Fibroblast of peridontal ligament (primary cell): ENCODE results near the gene MRPS2.
"Not testable (repeated sequence)": the region's sequence is repeated elsewhere in the genome, so short reads cannot be mapped to it uniquely, and the experiment has no call there.

Experiments
- DNase-seq: peaks from one replicate; pipeline ENCODE4 v3.0.0-alpha.2; 2010; ENCODE audit errors: extremely low read depth

MRPS2 gene

DNA sequence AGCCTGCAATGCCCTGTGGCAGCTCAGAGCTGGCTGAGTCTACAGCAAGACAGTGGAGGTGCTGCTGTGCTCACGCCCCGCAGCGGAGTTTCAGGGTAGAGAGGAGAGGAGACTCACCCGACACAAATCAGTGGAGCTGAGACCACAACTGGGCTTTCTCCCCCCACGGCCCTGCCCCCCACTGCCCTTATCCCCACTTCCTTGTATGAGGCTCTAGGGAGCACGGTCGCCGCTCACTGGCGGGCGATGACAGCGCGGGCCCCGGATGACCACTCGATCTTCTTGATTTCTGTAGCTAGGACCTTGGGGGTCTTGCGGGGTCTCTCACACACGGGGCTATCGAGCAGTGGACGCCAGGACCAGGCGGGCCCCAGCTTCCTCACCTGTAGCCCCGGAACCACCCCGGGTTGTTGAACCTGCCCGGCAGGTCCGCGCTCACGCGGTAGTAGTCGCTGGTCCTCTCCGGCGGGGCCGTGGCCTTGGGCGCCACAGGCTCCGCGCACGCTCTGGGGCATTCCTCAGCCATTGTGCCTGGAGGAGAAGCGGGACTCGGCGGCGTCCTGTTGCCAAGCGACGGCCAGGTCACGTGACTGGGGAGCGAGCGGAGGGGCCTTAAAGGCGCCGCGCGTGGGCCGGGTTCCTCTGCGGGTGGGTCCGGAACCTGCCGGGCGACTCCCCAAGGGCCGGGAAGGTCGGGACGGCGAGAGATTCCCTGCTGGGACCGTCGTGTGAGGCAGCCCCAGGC is 984 bp upstream of the MRPS2 start:
- DNase-seq = peak; percentile 78

DNA sequence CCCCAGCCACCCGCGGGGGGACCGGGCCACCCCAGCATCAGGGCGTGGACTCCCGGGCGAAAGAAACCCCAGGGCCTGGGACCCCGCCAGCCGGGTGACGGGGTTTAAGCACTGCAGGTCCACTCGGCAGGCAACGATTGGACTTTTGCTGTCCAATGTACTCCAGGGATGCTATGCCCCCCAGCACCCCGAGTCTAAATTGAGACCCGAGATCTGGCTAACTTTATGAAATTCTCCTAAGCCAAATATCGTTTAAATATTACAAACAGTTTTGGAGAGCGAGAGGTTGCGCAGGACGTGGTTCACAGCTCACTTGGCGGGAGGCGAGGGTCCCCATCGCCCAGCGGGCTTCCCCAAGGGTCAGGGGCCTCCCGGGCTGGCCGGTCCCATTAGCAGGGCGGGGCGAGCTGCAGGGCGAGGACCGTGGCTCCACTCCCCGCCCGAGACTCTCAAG is 384 bp upstream of the MRPS2 start:
- peak; percentile 47 for DNase-seq

DNA sequence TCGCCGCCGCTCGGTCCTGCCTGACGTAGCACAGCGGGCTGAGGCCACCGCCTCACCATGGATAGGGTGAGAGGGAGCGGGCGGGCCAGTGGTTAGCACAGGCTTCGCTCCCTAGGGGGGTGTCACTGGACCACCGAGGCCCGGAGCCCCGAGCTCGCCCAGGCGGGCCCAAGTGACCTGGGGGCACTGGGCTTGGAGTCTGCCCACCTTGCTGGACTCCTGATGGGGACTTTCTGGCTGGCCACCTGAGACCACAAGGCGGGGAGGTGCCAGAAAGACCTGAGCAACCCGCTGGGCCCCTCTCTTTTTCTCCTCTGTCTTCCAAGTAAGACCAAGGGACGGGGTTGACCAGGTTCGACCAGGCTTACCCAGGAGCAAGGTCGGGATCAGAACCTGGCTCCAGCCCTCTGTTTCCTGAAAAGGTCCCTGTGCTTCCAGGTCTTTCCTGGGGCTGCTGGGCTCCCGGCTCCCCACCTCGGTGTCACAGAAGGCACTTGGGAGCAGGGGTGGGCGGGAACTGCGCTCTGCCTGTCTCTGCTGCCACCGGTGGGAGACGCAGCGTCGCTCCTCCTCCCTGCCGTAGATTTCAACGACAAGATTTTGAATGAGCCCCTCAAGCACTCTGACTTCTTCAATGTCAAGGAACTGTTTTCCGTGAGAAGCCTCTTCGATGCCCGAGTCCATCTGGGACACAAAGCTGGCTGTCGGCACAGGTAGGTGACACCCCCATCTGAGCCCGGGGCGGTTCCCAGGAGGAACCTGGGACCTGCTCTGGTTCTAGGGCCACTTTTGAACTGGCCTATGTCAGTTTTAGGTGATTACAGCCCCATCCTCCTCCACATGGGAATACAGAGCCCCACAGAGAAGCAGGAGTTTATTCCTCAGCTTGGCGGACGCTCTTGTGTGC is 1.0 kb downstream of the MRPS2 start:
- DNase-seq = peak; percentile 59

DNA sequence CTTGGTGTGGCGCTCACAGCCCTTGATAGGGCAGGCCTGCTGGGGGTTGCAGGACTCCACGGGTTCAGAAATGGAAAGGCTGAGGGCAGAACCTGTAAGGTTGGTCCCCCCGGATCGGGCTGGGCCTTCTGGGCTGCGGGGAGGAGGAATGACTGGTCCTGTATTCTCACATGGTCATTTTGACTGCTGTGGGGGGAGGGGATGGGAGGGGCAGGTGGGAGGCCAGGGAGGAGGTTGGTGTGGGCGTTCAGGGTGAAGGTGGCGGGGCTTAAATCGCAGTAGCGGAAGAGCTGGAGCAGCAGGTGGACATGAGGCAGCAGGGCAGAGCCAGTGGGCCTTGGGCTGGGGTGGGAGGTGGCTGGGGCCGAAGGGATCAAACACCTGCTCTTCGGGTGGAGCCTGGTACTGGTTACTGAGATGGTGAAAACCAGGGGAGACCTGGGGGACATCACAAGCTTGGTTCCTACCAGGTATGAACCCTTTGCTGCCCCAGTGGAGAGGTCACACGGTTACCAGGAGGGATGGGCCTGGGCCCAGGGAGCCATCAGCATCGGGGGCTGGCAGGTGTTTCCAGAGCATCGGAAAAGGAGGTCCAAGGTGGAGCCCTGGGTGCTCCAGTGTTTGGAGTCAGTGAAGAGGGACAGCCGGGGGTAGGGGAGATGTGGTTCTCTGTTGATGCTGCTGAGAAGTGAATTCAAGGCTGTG is 1.8 kb downstream of the MRPS2 start:
- no peak for DNase-seq

DNA sequence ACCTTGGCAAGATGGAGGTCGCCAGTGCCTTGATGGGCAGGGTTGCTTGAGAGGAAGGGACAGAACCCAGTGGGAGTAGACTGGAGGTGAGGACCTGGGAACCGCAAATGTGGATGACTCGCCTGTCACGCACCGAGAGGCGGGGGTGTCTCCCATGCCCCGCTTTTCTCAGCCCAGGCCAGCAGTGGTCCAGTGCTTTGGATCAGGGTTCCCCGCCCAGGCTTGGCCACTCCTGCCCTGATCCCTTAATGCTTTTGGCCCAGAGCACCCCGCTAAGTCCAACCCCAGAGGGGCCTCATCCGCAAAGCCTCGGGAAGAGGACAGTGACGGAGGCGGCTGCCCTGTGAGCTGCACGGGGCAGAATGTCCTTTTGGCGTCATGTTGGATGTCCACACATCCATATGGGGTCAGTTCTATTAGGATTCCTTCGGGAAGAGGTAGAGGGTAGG is 2.4 kb downstream of the MRPS2 start:
- DNase-seq = no peak

DNA sequence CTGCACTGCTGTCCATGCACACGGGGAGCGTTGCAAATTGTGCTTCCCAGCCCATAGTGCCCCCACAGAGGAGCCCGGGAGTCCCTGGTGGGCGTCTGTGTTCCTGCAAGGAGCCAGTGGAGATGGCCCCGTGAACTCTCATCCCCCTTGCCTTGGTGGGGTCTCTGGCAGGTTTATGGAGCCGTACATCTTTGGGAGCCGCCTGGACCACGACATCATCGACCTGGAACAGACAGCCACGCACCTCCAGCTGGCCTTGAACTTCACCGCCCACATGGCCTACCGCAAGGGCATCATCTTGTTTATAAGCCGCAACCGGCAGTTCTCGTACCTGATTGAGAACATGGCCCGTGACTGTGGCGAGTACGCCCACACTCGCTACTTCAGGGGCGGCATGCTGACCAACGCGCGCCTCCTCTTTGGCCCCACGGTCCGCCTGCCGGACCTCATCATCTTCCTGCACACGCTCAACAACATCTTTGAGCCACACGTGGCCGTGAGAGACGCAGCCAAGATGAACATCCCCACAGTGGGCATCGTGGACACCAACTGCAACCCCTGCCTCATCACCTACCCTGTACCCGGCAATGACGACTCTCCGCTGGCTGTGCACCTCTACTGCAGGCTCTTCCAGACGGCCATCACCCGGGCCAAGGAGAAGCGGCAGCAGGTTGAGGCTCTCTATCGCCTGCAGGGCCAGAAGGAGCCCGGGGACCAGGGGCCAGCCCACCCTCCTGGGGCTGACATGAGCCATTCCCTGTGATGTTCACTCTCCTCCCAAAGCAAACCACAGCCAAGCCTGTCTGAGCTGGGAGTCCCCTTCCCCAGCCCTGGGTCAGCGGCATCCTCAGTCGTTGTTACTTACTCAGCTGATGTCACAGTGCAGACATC is 3.1 kb downstream of the MRPS2 start:
- DNase-seq = no peak

DNA sequence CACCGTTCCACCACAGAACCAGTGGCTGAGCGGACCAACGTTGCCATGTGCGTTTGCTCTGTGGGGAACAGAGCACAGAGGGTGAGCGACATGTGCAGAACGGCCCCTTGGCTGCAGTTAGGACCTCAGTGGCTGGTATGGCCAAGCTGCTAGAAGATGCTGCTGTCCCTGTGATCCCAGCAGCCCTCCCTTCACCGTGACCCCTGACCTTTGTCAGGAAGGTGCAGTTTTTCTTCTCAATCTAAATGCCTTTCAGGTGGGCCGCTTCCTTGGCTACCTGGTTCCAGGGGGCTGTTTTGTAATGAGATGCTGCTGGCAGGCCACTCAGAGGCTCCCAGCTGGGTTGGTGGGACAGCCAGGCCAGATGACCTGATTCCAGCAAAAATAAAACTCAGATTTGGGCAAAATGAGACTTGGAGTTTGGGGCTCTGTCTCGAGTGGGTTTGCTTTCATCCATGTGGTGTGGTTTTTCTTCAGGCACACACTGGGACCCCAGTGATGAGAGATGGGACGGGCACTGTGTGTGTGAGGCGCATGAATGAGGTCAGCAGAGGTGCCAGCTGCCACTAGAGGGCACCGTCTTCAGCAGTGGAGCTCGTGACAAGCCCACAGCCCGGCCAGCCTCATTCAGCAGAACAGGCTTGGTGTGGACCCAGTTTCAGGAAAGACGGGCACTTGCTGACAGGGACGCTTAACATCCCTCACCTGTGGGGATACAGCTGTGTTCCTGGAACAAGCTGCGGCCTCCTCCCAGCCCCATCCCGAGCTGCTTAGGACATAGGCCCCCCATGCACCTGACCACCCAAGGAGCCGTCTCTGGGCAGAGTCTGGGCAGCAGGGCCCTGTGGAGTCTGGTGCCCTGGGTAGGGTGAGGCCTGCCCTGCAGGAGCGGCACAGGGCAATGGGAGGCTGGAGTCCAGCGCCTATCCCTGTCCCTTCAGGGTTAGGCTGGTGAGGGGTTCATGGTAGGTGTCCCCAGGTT is 4.1 kb downstream of the MRPS2 start:
- DNase-seq = peak; percentile 63

DNA sequence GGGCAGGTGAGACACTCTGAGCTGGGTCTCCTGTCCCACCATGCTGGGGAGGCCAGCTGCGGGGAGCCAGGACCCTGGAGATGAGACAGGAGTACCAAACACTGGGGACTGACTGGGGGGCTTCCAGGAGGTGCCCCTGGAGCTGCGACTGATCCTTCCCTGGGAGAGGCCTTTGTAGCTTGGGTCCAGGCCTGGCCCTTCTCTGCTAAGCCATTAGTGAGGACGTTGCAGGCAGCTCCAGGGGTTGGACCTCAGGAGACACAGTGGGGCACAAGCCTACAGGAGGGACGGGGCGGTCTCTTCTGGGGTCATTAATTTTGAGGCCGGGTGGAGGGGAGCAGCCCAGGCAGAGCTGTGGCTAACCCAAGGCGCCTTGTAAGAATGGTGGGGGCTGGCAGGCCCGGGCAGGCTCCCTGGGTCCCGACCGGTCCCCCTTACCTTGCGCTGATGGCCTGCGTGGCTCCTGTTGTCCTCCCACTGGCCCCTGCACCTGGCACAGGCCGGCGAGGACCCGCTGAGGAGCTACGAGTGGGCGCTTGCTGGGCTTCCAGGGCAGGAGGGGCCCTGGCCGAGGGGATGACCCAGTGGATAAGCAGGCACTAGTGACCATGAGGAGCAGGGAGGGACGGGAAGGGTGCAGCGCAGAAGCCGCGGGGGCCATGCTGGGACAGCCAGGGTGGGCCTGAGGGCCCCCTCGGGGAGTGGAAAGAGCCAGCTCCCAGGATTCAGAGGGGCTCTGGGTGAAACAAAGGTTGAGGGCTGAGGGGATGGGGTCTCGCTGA is 5.1 kb downstream of the MRPS2 start:
- DNase-seq = no peak

DNA sequence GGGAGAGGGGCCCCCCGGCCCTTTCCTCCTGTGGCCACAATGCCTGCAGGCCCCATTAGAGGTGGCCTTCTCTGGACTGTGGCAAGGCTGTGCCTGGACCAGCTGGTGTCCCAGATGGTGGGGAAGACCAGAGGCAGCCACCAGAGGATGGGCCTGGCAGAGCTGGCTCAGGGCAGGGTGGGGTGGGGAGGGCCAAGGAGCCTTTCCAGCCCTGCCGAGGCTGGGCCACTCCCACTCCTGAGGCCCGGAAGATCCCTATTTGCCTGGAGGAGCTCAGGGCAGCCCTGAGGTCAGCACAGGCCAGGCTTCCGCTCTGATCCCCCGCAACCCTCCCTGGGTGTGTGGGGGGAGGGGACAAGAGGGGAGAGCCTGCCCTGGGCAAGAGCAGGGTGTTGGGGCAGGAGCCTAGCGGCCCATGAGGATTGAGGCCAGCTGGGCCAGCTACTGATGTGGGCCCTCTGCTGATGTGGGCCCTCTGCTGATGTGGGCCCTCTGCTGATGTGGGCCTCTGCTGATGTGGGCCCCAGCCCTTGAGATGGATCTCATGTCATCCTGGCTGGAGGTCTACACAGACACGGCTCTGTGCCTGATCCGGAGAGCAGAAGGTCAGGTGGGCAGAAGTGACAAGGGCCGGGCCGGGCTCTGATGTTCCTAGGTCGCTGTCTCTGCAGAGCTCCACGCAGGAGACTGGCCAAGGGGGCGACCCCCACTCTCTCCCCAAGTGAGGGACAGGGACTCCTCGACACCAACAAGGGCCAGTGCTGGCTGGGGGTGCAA is 6.0 kb downstream of the MRPS2 start:
- no peak for DNase-seq

DNA sequence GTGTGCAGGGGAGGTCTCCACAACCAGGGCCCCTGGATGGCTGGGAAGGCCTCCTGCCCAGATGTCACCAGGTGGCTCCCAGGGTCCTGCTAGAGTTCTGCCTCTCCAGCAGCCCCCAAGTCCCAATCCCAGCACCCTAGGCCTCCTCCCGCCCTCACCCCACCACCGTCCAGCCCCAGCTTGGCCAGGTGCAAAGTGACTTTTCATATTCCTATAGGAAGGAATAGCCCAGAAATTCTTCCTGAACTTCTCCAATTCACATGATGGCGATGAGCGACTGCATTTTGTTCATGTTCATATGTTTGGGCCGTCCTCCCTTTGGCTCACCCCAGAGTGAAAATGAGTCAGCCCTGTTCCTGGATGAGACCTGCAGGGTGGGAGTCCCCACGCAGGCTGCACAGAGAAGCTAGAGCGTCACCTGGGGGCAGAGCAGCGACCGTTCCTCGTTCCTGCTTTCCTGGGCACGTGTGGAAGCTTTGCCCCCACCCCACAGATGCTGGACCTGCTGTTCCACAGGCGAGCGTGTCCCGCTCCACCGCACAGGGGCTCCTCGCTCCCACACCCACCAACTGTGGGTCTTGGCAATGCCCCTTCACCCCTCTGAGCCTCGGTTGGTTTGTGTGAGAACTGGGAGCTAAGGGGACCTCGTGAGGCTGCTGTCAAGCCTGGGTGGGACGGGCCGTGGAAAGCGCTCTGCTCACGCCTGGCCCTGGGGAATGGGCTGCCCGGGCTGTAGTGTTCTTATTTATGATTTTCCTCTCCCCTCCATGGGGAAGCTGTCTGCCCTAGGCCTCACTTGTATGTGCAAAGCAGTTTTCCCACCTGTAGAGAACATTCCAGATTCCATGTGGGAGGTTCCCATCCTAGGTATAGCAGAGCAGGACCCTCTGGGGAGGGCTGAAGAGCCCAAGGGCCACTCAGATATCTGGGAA is 6.9 kb downstream of the MRPS2 start:
- DNase-seq = no peak

DNA sequence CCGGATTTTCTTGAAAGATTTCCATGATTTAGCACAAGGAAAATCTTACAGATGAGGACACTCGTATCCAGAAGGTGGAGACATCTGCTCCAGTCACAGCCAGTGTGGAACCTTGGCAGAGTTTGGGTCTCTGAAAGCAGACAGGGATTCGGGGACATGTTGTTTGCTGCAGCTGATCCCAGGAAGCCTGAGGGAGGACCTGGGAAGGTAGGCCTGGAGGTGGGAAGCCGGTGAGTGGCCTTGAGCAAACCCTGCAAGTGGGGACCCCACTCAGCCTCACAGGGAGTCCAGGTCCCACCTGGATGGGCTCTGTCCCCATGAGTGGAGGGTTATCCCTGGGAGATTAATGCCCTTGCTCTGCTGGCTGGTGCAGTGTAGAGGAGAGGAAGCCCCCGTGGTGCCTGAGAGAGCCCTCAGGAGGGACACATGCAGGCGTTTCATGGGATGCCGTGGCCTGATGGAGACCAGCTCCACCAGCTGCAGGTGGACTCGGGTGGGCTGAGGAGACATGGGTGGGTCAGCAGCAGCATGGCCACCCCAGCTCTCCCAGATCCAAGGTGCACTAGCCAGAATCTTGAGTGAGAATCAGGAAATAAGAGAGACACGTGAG is 7.8 kb downstream of the MRPS2 start:
- DNase-seq = no peak

DNA sequence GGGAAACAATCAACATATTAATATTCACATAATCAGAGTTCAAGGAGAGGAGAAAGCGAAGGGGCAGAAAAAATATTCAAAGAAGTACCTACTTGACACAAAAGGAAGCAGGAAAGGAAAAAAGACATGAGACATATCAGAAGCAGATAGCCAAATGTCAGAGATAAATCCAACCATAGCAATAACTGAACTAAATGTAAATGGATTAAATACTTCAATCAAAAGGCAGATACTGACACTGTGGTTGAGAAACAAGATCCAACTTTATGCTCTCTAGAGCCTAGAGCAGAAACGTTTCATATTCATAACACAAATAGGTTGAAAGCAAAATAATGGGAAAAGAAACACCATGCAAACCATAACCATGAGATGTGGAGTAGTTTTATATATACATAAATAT is 9.0 kb downstream of the MRPS2 start:
- DNase-seq = no peak

DNA sequence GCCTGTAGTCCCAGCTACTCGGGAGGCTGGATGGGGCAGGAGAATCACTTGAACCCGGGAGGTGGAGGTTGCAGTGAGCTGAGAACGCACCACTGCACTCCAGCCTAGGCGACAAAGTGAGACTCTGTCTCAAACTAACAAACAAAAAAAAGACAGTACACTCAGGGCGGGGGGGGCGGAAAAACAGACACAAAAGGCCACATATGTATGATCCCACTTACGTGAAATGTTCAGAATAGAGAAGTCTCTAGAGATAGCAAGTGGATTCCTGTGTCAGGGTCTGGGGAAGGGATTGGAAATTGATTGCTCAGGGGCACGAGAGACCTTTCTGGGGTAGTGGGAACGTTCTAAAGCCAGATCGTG is 11.7 kb downstream of the MRPS2 start:
- DNase-seq = no peak

DNA sequence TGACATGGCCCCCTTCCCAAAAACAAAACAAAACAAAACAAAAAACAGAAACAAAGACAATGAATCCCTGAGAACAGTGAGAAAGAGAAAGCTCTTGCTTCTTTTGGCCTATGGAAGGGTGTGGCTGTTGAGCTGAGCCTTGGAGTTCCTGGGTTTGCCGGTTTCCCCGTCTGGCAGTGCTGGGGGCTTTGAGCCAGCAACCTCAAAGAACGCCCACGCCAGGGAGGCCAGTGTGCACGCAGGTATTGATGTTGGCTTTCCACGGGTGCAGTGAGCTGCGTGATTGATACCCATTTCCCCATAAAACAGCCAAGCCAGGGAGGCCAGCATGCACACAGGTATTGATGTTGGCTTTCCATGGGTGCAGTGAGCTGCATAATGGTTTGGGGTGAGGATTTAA is 12.4 kb downstream of the MRPS2 start:
- no peak for DNase-seq

DNA sequence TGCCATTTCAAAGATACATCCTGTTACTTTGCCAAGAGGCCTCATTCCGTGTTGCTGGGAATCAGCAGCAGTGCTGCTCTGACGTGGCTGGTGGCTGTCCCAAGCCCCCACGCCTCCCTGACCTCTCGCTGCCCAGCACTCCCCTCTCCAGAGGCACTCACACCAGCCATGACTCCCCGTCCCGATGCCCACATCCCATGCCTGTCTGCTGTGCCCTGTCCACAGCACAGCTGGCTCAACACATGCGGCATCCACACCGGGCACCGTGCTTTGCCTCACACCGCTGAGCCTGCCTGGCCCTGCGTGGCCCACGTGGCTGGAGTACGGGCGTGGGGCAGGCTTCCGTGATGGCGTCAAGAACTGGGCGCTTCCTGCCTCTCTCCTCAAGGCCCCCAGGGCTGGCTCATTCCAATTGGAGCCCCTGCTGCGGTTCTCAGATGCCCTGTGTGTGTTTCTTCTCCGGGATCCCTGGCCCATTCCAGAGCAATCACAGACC is 12.9 kb downstream of the MRPS2 start:
- no peak for DNase-seq

DNA sequence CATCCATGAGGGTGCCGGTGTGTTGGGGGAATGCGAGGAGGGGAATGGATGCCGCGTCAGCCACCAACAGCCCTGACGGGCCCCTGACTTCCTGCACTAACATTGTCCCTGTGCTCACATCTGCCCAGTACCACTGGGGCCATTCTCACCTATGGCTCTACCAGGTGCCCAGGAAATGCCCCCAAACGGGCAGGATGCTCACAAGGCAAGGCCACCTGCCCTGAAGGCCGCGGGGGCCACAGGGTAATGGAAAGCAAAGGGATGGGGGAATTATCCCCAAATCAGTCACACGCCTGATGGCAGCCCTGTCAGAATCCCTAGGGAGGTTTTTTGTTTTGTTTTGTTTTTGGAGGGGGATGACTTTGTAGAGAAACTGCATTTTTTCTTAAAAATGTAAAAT is 13.4 kb downstream of the MRPS2 start:
- DNase-seq = not testable (repeated sequence)
